Muscle of leg (tissue), 11 donors: ENCODE data around the gene NPAS4. TPM values are rescaled to one million over a fixed set of nuclear protein-coding genes. Genes with fewer than 3 reads are reported as not detected.

Source experiments
- DNase-seq: peaks from one replicate; pipeline ENCODE4 v3.0.0; 2013
- H3K27ac ChIP-seq: one replicate; pipeline ENCODE4 v1.5.1; 2013; ENCODE audit warnings: mild to moderate bottlenecking, low read length, control low read depth
- H3K27me3 ChIP-seq: one replicate; pipeline ENCODE4 v1.6.1; 2013; ENCODE audit warnings: low read length; ENCODE audit not compliant: control insufficient read depth, insufficient read depth
- H3K36me3 ChIP-seq: one replicate; pipeline ENCODE4 v1.6.1; 2013; ENCODE audit warnings: low read length; ENCODE audit not compliant: control insufficient read depth, insufficient read depth
- H3K4me1 ChIP-seq: one replicate; pipeline ENCODE4 v1.6.1; 2013; ENCODE audit warnings: low read length; ENCODE audit not compliant: control insufficient read depth, insufficient read depth
- H3K4me3 ChIP-seq: one replicate; pipeline ENCODE4 v1.5.1; 2013; ENCODE audit warnings: low read length, control low read depth
- H3K9me3 ChIP-seq: replicated peaks from 2 replicates; pipeline ENCODE4 v1.6.1; 2013; ENCODE audit warnings: low read depth, low read length; ENCODE audit not compliant: control insufficient read depth
- WGBS: methylation state at CpG from one replicate; pipeline ENCODE4 v1.1.5; 2013; ENCODE audit warnings: missing lambda C conversion rate; ENCODE audit not compliant: insufficient coverage; 5-methylcytosine and 5-hydroxymethylcytosine counted together
- polyA plus RNA-seq, 8 donors: library from polyadenylated mRNA; unstranded; fragments of 120-200 nt; gene quantifications; one replicate each; pipeline versions ENCODE4 v1.2.1 to v1.2.3, GENCODE V29; 2013; ENCODE audit warnings: inconsistent platforms in 1 of 8, low replicate concordance in 1 of 8; ENCODE audit not compliant: insufficient read length in 8 of 8, insufficient read depth in 1 of 8
- total RNA-seq: library from RNA; stranded (reverse); fragments of 120-200 nt; gene quantifications from one replicate; pipeline ENCODE4 v1.2.4, GENCODE V29; 2013

Gene NPAS4
- total and polyA plus RNA-seq, 9 donors, result 0.05 to 0.57 (median 0.17) TPM; not detected in 1

DNA sequence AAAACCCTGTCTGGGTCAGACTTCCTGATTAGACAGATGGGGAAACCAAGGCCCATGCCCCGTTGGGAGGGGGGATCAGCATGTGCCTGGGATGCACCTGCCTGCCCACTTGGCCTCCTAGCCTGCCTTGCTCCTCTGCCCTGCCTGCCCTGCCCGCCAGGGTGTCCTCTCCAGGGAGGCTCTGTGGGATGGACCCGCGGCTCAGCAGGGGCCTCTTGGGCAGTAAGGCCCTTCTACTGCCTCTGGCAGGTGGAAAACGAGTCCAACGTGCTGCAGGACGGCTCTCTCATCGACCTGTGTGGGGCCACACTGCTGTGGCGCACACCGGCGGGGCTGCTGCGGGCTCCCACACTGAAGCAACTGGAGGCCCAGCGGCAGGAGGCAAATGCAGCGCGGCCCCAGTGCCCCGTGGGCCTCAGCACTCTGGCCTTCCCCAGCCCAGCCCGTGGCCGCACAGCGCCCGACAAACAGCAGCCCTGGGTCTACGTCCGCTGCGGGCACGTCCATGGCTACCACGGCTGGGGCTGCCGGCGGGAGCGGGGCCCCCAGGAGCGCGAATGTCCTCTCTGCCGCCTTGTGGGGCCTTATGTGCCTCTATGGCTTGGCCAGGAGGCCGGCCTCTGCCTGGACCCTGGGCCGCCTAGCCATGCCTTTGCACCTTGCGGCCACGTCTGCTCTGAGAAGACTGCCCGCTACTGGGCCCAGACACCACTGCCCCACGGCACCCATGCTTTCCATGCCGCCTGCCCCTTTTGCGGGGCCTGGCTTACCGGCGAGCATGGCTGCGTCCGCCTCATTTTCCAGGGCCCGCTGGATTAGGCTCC is 54.7 kb downstream of the NPAS4 start:
- no peak for DNase-seq
- Histone ChIP-seq H3K36me3 (peaks cover 39% of the 10 kb centered on the region), H3K4me1 (peaks cover 35% of the 10 kb centered on the region), H3K27ac (no peak overlapping the region), H3K27me3 (no peaks in the 10 kb centered on the region), H3K4me3 (no peak overlapping the region), H3K9me3 (no peaks in the 10 kb centered on the region)
- 91% methylated on average over 44 of the region's 44 CpGs for WGBS

Other genes starting within 250 kb of the NPAS4 start
- 8.1 TPM for gene KLC2, start 163.3 kb upstream of the NPAS4 start, total RNA-seq
- gene KLC2, start 163.3 kb upstream of the NPAS4 start, polyA plus RNA-seq, result 10 to 100 TPM; 13.3 to 22.4 (median 18.5) TPM
- 69.7 TPM for gene RAB1B, start 152.4 kb upstream of the NPAS4 start, total RNA-seq
- gene RAB1B, start 152.4 kb upstream of the NPAS4 start, polyA plus RNA-seq, result 100 to 1,000 TPM in 6 of 8 donors, 10 to 100 TPM in 2; 90.1 to 111 (median 101) TPM
- gene CNIH2, start 142.9 kb upstream of the NPAS4 start, total RNA-seq, result 1.0 TPM
- 1 to 10 TPM; 2.5 to 5.4 (median 4.4) TPM for gene CNIH2, start 142.9 kb upstream of the NPAS4 start, polyA plus RNA-seq
- gene YIF1A, start 131.9 kb upstream of the NPAS4 start, total RNA-seq, result 58.9 TPM
- 10 to 100 TPM; 45.3 to 56.2 (median 53.0) TPM for gene YIF1A, start 131.9 kb upstream of the NPAS4 start, polyA plus RNA-seq
- not detected for gene TMEM151A, start 129.1 kb upstream of the NPAS4 start, total RNA-seq
- gene TMEM151A, start 129.1 kb upstream of the NPAS4 start, polyA plus RNA-seq, result under 1 TPM in 1 of 8 donors, not detected in 7; 0.04 TPM
- gene CD248, start 104.0 kb upstream of the NPAS4 start, total RNA-seq, result 24.5 TPM
- gene CD248, start 104.0 kb upstream of the NPAS4 start, polyA plus RNA-seq, result 100 to 1,000 TPM in 4 of 8 donors, 10 to 100 TPM in 4; 65.9 to 134 (median 98.9) TPM
- 6.0 TPM for gene RIN1, start 84.6 kb upstream of the NPAS4 start, total RNA-seq
- gene RIN1, start 84.6 kb upstream of the NPAS4 start, polyA plus RNA-seq, result 1 to 10 TPM; 5.3 to 9.6 (median 7.7) TPM
- 25.0 TPM for gene BRMS1, start 75.9 kb upstream of the NPAS4 start, total RNA-seq
- 10 to 100 TPM; 20.5 to 27.0 (median 23.6) TPM for gene BRMS1, start 75.9 kb upstream of the NPAS4 start, polyA plus RNA-seq
- 25.7 TPM for gene B4GAT1, start 73.4 kb upstream of the NPAS4 start, total RNA-seq
- gene B4GAT1, start 73.4 kb upstream of the NPAS4 start, polyA plus RNA-seq, result 10 to 100 TPM; 17.7 to 24.1 (median 22.9) TPM
- gene SLC29A2, start 49.3 kb upstream of the NPAS4 start, total RNA-seq, result 10.1 TPM
- 10 to 100 TPM; 16.2 to 35.4 (median 30.0) TPM for gene SLC29A2, start 49.3 kb upstream of the NPAS4 start, polyA plus RNA-seq
- gene MRPL11, start 17.8 kb downstream of the NPAS4 start, total RNA-seq, result 59.0 TPM
- gene MRPL11, start 17.8 kb downstream of the NPAS4 start, polyA plus RNA-seq, result 10 to 100 TPM; 49.6 to 62.4 (median 54.9) TPM
- 8.2 TPM for gene PELI3, start 45.9 kb downstream of the NPAS4 start, total RNA-seq
- 1 to 10 TPM; 4.7 to 6.5 (median 5.7) TPM for gene PELI3, start 45.9 kb downstream of the NPAS4 start, polyA plus RNA-seq
- 22.3 TPM for gene DPP3, start 59.4 kb downstream of the NPAS4 start, total RNA-seq
- gene DPP3, start 59.4 kb downstream of the NPAS4 start, polyA plus RNA-seq, result 10 to 100 TPM; 18.5 to 27.2 (median 23.1) TPM
- gene BBS1, start 89.6 kb downstream of the NPAS4 start, total RNA-seq, result 18.8 TPM
- 10 to 100 TPM; 13.2 to 22.6 (median 17.4) TPM for gene BBS1, start 89.6 kb downstream of the NPAS4 start, polyA plus RNA-seq
- 3.5 TPM for gene ZDHHC24, start 125.0 kb downstream of the NPAS4 start, total RNA-seq
- 1 to 10 TPM; 3.2 to 4.7 (median 3.8) TPM for gene ZDHHC24, start 125.0 kb downstream of the NPAS4 start, polyA plus RNA-seq
- 81.6 TPM for gene ACTN3, start 125.9 kb downstream of the NPAS4 start, total RNA-seq
- 100 to 1,000 TPM in 2 of 8 donors, 10 to 100 TPM in 5, 1 to 10 TPM in 1; 8.3 to 162 (median 39.3) TPM for gene ACTN3, start 125.9 kb downstream of the NPAS4 start, polyA plus RNA-seq
- gene CTSF, start 147.6 kb downstream of the NPAS4 start, total RNA-seq, result 29.0 TPM
- gene CTSF, start 147.6 kb downstream of the NPAS4 start, polyA plus RNA-seq, result 10 to 100 TPM; 22.4 to 36.7 (median 25.8) TPM
- 0.09 TPM for gene CCDC87, start 172.0 kb downstream of the NPAS4 start, total RNA-seq
- under 1 TPM; 0.10 to 0.15 (median 0.13) TPM for gene CCDC87, start 172.0 kb downstream of the NPAS4 start, polyA plus RNA-seq
- gene CCS, start 172.2 kb downstream of the NPAS4 start, total RNA-seq, result 32.1 TPM
- 10 to 100 TPM; 30.1 to 49.2 (median 39.2) TPM for gene CCS, start 172.2 kb downstream of the NPAS4 start, polyA plus RNA-seq
- 25.9 TPM for gene RBM14, start 195.6 kb downstream of the NPAS4 start, total RNA-seq
- 10 to 100 TPM; 35.2 to 56.5 (median 42.9) TPM for gene RBM14, start 195.6 kb downstream of the NPAS4 start, polyA plus RNA-seq
- 98.1 TPM for gene RBM4, start 217.7 kb downstream of the NPAS4 start, total RNA-seq
- gene RBM4, start 217.7 kb downstream of the NPAS4 start, polyA plus RNA-seq, result 100 to 1,000 TPM; 123 to 167 (median 148) TPM